K562 (cell line): ENCODE data around the gene POLD4. TPM values are rescaled to one million over a fixed set of nuclear protein-coding genes. Genes with fewer than 3 reads are reported as not detected.
A peak's percentile ranks its signal among the peaks of the same experiment; 100 is the strongest.

Experiments
- BRD9 ChIP-seq: fragments of 450-650 bp; IDR thresholded peaks from 2 replicates; pipeline ENCODE4 v1.6.1; 2018; ENCODE audit warnings: low read depth; ENCODE audit not compliant: partially characterized antibody
- CHCHD3 ChIP-seq: fragments of 250-450 bp; sonication (Bioruptor Pico); IDR thresholded peaks from 2 replicates; pipeline ENCODE4 v2.1.2; 2022; ENCODE audit warnings: mild to moderate bottlenecking
- CLOCK ChIP-seq: fragments of 250-450 bp; sonication (Bioruptor Pico); IDR thresholded peaks from 2 replicates; pipeline ENCODE4 v1.4.0; 2020; ENCODE audit warnings: mild to moderate bottlenecking, moderate library complexity, borderline replicate concordance
- GABPB1 ChIP-seq: sonication (generic); formaldehyde crosslinking; IDR thresholded peaks from 2 replicates; pipeline ENCODE4 v1.8.0; 2022; ENCODE audit warnings: mild to moderate bottlenecking, missing genetic modification reagents
- HMG20A ChIP-seq: fragments of 450-650 bp; formaldehyde crosslinking; conservative IDR thresholded peaks from 2 replicates; pipeline ENCODE4 v1.4.0; 2020; ENCODE audit warnings: mild to moderate bottlenecking, mixed read lengths
- HMGN3 ChIP-seq: IDR thresholded peaks from 2 replicates; pipeline ENCODE4 v1.6.1; 2011; ENCODE audit warnings: borderline replicate concordance, low read depth, mild to moderate bottlenecking, mixed read lengths, low read length; ENCODE audit not compliant: insufficient read length; ENCODE audit errors: extremely low read depth
- L3MBTL2 ChIP-seq: fragments of 450-650 bp; IDR thresholded peaks from 2 replicates; pipeline ENCODE4 v1.6.1; 2016; ENCODE audit warnings: mild to moderate bottlenecking, moderate library complexity
- NFE2 ChIP-seq: IDR thresholded peaks from 2 replicates; pipeline ENCODE4 v1.6.1; 2014; ENCODE audit warnings: antibody characterized with exemption, low read depth
- PHB2 ChIP-seq: fragments of 450-650 bp; IDR thresholded peaks from 2 replicates; pipeline ENCODE4 v1.6.1; 2017; ENCODE audit warnings: low read depth
- PPARD ChIP-seq: fragments of 250-450 bp; sonication (Bioruptor Pico); IDR thresholded peaks from 2 replicates; pipeline ENCODE4 v1.8.0; 2022; ENCODE audit warnings: inconsistent platforms, mild to moderate bottlenecking, moderate library complexity
- SMAD4 ChIP-seq: fragments of 250-450 bp; sonication (Bioruptor Pico); conservative IDR thresholded peaks from 2 replicates; pipeline ENCODE4 v1.8.0; 2021; ENCODE audit warnings: inconsistent platforms, mild to moderate bottlenecking, moderate library complexity
- SNAPC5 ChIP-seq: fragments of 250-450 bp; sonication (Bioruptor Pico); IDR thresholded peaks from 2 replicates; pipeline ENCODE4 v1.8.0; 2021; ENCODE audit warnings: moderate library complexity, mild to moderate bottlenecking, inconsistent platforms
- TBL1XR1 ChIP-seq, 2 experiments: IDR thresholded peaks; 2 replicates each; pipeline ENCODE4 v1.6.1; 2012; ENCODE audit warnings: improper control_type of control experiment in 2 of 2, low read length in 2 of 2, mild to moderate bottlenecking in 1 of 2
- ZBTB17 ChIP-seq: fragments of 450-650 bp; formaldehyde crosslinking; IDR thresholded peaks from 2 replicates; pipeline ENCODE4 v1.4.0; 2020; ENCODE audit warnings: mild to moderate bottlenecking
- ZFP36 ChIP-seq: fragments of 150-350 bp; IDR thresholded peaks from 2 replicates; pipeline ENCODE4 v1.6.1; 2018; ENCODE audit warnings: low read length, low read depth; ENCODE audit not compliant: partially characterized antibody
- ZFX ChIP-seq: sonication (generic); formaldehyde crosslinking; IDR thresholded peaks from 2 replicates; pipeline ENCODE4 v1.8.0; 2022; ENCODE audit warnings: mild to moderate bottlenecking, missing genetic modification reagents, moderate library complexity
- ZKSCAN8 ChIP-seq: fragments of 200-800 bp; sonication (Bioruptor generic); IDR thresholded peaks from 2 replicates; pipeline ENCODE4 v1.6.1; 2016; ENCODE audit warnings: missing genetic modification characterization, missing compliant biosample characterization
- ZNF143 ChIP-seq: sonication (generic); formaldehyde crosslinking; IDR thresholded peaks from 2 replicates; pipeline ENCODE4 v1.9.0; 2022; ENCODE audit warnings: mild to moderate bottlenecking, missing genetic modification reagents
- ZNF324 ChIP-seq: fragments of 250-450 bp; sonication (Bioruptor Pico); IDR thresholded peaks from 2 replicates; pipeline ENCODE4 v1.4.0; 2020; ENCODE audit warnings: mild to moderate bottlenecking
- ZNF512 ChIP-seq: IDR thresholded peaks from 2 replicates; pipeline ENCODE4 v1.6.1; 2016; ENCODE audit warnings: missing genetic modification characterization, missing compliant biosample characterization
- polyA plus RNA-seq, 8 experiments: library from polyadenylated mRNA; depleted of rRNA in 4 of 8; stranded (reverse) in 5 of 8; unstranded in 3 of 8; fragments of >200 nt; fragmentation: Nextera tagmentation in 2 of 8; fragmentation: Illumina TruSeq in 1 of 8; extraction: Ambion mirVana in 2 of 8; extraction: Trizol in 1 of 8; gene quantifications; 2 replicates each; pipeline versions ENCODE4 v1.2.1 to v1.2.3, GENCODE V29; 2011 to 2014; ENCODE audit warnings: inconsistent platforms in 1 of 8, missing spikeins in 1 of 8
- total RNA-seq, 7 experiments: library from RNA; depleted of rRNA in 6 of 7; stranded (reverse); fragments of >200 nt in 6 of 7; fragmentation: Illumina TruSeq in 2 of 7; extraction: Trizol in 2 of 7; gene quantifications; 2 replicates each; pipeline versions ENCODE4 v1.2.1 to v1.2.3, GENCODE V29; 2011 to 2021; ENCODE audit warnings: low replicate concordance in 1 of 7

POLD4 gene
- total and polyA plus RNA-seq, 9 of the 15 experiments (the other 6 are each of a cell fraction or from before 2014, with no cell fraction given), result 5.8 to 64.5 (median 18.3) TPM

GRCh38 chr11:67351275-67352005, 1.9 kb downstream of the POLD4 start (continued):
- TF ChIP-seq CLOCK (CRISPR knock-in tag) (no peak), ZNF324 (CRISPR knock-in tag) (no peak), PHB2 (no peak), CHCHD3 (CRISPR knock-in tag) (no peak), TBL1XR1 (IDR thresholded peaks at IDR 0.05; ENCODE audit: low read length in 2 of 2) (no peak), ZNF143 (peak; percentile 38; the same call in 1 of the 2 replicates), HMGN3 (no peak), HMG20A (CRISPR knock-in tag) (no peak), NFE2 (peak; percentile 49; the same call in 1 of the 2 replicates), BRD9 (no peak), SMAD4 (CRISPR knock-in tag) (0 out of 2 replicates have a peak, but pooled peaks have one; percentile 43), GABPB1 (CRISPR knock-in tag) (peak; percentile 54; the same call in 1 of the 2 replicates), ZKSCAN8 (CRISPR knock-in tag) (no peak), SNAPC5 (CRISPR knock-in tag) (no peak), PPARD (CRISPR knock-in tag) (no peak), ZBTB17 (0 out of 2 replicates have a peak, but pooled peaks have one; percentile 71), L3MBTL2 (0 out of 2 replicates have a peak, but pooled peaks have one; percentile 24), ZFP36 (peak; percentile 5), ZNF512 (no peak), ZFX (CRISPR knock-in tag) (peak; percentile 37)
